ENCODE measurements around the gene OR14A2.
A peak's percentile ranks its signal among the peaks of the same experiment; 100 is the strongest.
"Not testable (repeated sequence)": the region's sequence is repeated elsewhere in the genome, so short reads cannot be mapped to it uniquely, and the experiment has no call there.

The OR14A2 gene

GRCh38 chr1:247748041-247748440 is at the start of gene OR14A2:
OR14A2 (minus strand) TSS chr1:247748141.
- DNase-seq, result no peak

GRCh38 chr1:247797518-247797917 is 49.6 kb upstream of the OR14A2 start:
- no peak for DNase-seq

DNA sequence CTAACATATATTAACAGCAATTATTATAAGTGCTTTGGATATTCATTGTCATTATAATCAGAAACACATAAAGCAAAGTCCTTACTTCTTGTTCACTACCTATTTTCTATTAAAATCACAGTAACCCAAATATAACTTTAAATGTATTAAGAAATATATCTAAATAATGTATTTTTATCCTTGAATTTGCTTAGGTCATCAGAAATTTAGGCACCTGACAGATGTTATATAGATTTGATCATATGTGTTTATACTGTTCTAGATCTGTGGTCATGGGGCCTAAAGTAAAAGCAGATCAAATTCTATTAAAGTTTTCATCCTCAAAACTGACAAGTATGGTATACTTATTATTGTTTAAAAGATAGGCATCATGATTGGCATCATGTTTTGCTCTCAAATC is 21.7 kb upstream of the OR14A2 start:
- DNase-seq, result no peak

- DNase-seq, result no peak
Observed at GRCh38 chr1:247760456-247760855, 12.5 kb upstream of the OR14A2 start, which contains the start of gene OR1C1. OR1C1 (minus strand) TSS chr1:247760556; CDS start chr1:247758406, 2,150 bp downstream.

DNA sequence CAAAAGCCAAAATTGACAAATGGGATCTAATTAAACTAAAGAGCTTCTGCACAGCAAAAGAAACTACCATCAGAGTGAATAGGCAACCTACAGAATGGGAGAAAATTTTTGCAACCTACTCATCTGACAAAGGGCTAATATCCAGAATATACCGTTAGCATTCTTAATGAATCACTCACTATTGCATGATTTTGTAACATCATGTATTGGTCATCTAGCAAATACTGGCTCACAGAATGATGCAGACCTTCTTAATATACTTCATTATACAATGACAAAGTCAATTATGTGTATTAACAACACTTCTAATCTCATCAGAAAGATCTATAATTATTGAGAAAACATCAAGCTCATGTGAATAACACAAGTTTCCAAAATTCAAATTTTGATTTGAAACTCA is 6.4 kb upstream of the OR14A2 start:
- not testable (repeated sequence) for DNase-seq

GRCh38 chr1:247749870-247750269 is 1.9 kb upstream of the OR14A2 start:
- no peak for DNase-seq

DNA sequence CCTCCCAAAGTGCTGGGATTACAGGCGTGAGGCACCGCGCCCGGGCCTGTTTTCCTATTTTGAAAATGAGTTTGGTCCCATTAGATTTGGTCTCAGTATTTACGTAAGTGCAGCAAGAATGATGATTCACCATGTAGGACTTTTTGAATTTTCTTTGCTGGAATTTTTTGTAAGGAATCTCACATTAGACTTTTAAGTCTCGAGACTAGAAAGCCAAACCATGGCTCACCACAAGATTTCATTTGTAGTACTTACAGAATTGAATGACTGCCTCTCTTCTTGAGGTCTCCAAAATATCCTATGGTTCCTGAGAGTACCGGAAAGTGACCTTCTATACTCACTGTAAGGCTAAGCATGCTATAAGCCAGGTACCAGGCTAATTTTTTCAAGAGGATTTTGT is 325 bp downstream of the OR14A2 start:
- no peak for DNase-seq

DNA sequence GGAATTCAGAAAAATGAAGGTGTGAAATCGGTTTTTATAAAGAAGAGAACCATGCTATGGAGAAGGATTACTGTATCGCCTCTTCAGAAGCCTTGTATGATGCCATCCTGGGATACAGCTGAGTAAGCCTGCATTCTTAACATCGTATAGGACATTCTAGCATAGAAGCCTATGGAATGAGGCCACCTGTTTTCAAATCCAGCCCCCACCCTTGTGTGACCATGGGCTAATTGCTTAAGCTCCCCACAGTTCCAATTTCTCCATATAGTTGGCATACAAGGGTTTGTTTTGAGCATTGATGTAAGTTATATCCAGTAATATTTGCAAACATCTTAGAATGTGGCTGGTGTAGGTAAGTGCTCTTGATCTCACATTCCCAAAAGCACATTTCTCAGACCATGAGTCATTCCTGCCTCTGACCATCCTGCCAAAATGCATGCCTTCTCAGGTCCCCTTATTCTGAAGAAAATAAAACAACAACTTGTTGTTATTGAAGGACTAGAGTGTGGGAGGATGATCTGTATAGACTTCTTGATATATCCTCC is 1.5 kb downstream of the OR14A2 start:
- DNase-seq, result no peak

GRCh38 chr1:247742215-247742760 is 5.7 kb downstream of the OR14A2 start:
- not testable (repeated sequence) for DNase-seq

GRCh38 chr1:247741756-247742155 is 6.2 kb downstream of the OR14A2 start:
- DNase-seq, result no peak

- DNase-seq, result no peak
Observed at GRCh38 chr1:247740721-247741120, 7.2 kb downstream of the OR14A2 start.

- no peak for DNase-seq
Observed at GRCh38 chr1:247738315-247738714, 9.6 kb downstream of the OR14A2 start, which contains the start of gene OR14K1. OR14K1 (plus strand) TSS chr1:247738615; CDS start chr1:247738615, 0 bp downstream.

GRCh38 chr1:247721222-247721621 is 26.7 kb downstream of the OR14A2 start:
- DNase-seq, result no peak

- no peak for DNase-seq
Observed at GRCh38 chr1:247716546-247716945, 31.4 kb downstream of the OR14A2 start, which contains the start of gene OR6F1. OR6F1 (minus strand) TSS chr1:247716646; CDS start chr1:247712755, 3,891 bp downstream.

DNA sequence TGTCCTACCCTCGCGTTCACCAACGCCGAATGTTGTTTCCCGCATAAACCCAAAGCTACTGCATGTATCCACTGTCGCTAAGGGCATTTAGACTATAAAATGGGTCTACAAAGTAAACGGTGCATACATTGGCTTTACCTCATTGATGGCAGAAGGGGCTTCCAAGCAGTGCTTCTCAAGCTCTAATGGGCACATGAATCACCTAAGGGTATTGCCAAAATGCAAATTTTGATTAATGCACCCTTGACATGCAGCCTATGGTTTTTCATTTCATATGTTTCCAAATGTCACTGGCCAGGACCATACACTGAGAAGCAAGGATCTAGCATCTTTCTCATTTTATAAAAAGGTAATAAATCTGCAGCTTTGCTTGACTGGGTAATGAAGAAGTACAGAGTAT is 34.2 kb downstream of the OR14A2 start:
- DNase-seq, result no peak

- not testable (repeated sequence) for DNase-seq
Observed at GRCh38 chr1:247710681-247711080, 37.3 kb downstream of the OR14A2 start.

GRCh38 chr1:247701338-247701737 is 46.6 kb downstream of the OR14A2 start:
- DNase-seq, result no peak

- DNase-seq, result peak; percentile 74
Observed at GRCh38 chr1:247681288-247681897, 66.5 kb downstream of the OR14A2 start.

DNA sequence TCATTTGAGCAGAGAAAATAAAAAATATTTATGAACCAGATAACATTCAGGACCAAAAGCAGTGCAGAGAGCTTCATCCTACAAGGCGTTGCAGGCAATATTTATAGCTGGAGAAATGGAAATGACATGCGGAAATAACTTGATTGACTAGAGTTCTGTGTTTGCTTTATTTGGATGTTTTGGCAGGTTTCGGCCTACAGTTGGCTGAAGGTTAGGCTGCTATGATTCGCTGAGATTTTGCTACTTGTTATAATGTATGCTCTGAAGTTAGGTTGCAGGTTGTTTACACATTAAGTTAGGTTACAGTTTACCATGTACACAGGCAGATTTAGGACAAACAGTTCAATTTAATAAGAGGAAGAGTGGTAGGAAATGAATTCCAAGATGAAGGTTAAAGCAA is 67.8 kb downstream of the OR14A2 start:
- DNase-seq, result no peak

DNA sequence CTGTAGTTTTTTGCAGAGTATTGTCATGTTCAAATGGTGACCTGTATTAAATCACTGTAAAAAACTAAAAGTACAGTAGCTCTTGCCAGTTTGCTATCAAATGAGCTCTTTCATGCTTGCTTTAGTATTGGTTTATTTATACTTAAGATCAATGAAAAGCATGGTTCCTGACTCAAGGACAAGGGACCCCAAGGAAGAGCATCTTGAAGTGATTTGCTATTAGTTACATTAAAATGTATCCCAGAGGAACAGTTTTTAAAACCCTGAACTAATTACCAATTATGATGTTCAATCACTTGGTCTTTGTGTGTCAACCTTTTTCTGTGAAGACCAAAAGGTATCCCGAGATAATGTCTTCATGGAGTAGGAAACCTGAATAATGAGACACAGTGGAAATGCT is 68.3 kb downstream of the OR14A2 start, which contains the start of gene OR13G1:
TSS of gene OR13G1 (minus strand) at position 101 of the 400 bp plus-strand sequence. CDS start 6,698 bp downstream, outside the sequence.
- DNase-seq, result no peak

All from islet precursor cell (in vitro differentiated cells).